Spleen (tissue), 7 donors: ENCODE data around the gene GAS2.

Experiments used
- CTCF ChIP-seq, 11 experiments: fragments of 200-600 bp in 7 of 11; fragments of 450-650 bp in 4 of 11; sonication (generic) in 4 of 11; IDR thresholded peaks in 8 of 11; conservative IDR thresholded peaks in 3 of 11; 1 replicate in 7 of 11; 2 replicates in 4 of 11; pipeline versions ENCODE4 v1.4.0 to v1.8.0; 2016 to 2021; ENCODE audit warnings: antibody characterized with exemption in 11 of 11, inconsistent platforms in 4 of 11, mild to moderate bottlenecking in 1 of 11
- POLR2A ChIP-seq, 3 donors: fragments of 450-650 bp; IDR thresholded peaks; one replicate each; pipeline ENCODE4 v1.5.1; 2017; ENCODE audit warnings: antibody characterized with exemption in 3 of 3, mild to moderate bottlenecking in 1 of 3
- donor health status: DM: no; HTN: no; CAD: no; lungs with moderate emphysema.
- donor health status: DM: no; HTN: no; CAD: no.
- donor health status: DM: no; HTN: no; CAD: no.

- TF ChIP-seq CTCF (IDR thresholded peaks at IDR 0.05 in 8 of 11, conservative IDR thresholded peaks at IDR 0.05 in 3 of 11): no peak
- TF ChIP-seq POLR2A (IDR thresholded peaks at IDR 0.05): no peak
Measured at GRCh38 chr11:22769081-22769480, 102.7 kb downstream of the GAS2 start.
